GM19438 (cell line): Measurements from ENCODE around the gene PLCH1.

Source experiments
- ATAC-seq: cut with Tn5 transposase; IDR thresholded peaks from one replicate; pipeline ENCODE4 v1.9.1; 2021; ENCODE audit warnings: low read depth; ENCODE audit not compliant: unreplicated experiment

Gene PLCH1

DNA sequence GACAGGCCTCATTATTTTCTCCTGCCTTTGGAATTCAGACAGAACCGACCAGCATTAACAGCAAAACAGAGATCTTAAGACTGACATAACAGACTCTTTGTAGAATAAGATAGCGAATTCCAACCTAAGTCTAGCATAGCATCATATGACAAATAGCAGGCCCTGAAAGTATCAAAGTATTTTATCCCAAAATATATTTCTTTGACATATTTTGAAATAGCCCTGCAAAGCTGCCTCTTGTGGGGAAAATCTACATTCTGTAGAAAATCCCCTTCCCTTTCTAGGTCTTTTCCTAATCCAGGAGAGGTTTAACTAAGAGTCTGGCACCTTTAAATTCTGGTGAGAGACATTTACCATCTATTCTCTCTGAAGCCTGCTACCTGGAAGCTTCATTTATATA, 417.0 kb downstream of the PLCH1 start:
- ATAC-seq = no peak

DNA sequence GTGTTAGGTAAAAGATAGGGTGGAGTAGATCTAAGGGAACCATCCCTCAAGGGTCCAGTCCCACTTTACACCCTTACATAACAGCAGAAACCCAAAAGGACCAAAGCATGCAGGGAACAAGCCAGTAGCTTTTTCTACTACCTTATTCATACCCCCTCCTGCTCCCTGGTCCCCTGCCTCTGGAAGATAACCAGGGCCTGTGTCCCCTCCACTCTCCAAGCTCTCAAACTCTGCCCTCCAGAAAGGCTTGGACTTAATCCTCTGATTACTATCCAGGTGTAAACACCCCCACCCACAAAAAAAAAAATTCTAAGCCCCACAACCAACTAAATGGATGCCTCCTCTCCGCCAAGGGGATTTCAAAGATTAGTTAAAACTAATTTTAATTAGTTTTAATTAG, 417.4 kb downstream of the PLCH1 start:
- ATAC-seq = no peak

DNA sequence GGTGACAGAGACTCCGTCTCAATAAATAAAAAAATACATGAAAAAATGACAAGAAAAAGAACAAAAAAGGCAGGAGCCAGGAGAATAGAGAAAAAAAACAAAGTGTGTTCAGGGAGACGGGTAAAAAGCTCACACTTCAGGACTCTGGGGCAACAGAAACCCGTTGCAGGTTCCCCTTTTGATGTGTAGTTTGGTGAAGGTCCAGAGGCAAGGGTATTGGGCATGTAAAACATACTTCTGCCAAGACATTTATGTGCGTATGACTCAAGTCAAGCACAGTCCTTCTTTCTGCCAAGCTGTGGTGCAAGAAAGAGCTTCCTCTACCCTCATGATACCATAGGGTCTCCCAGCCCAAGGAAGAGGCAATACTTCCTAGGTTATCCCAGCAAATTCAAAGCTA, 418.0 kb downstream of the PLCH1 start:
- ATAC-seq = no peak

DNA sequence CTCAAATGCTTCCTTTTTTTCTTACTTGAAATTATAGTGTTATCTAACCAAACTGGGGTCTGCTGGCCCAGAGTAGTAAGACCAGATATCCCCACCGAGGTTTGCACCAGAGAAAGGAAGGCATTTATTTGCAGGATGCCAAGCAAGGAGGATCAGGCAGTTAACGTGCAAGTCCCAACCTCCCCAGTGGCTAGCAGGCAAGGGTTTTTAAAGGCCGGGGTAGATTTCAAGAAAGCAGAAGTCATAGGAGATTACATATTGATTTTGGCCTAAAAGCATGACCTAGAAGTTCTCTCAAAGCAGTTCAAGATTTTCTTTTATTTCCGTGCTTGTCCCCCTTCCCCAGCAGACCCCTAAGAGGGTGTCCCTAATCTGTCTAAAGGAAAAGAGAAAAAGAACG, 418.6 kb downstream of the PLCH1 start:
- ATAC-seq = no peak
